ENCODE data around the gene PLAAT2. TPM values are rescaled to one million over a fixed set of nuclear protein-coding genes. Genes with fewer than 3 reads are reported as not detected.
A peak's percentile ranks its signal among the peaks of the same experiment; 100 is the strongest.

PLAAT2 gene
- total RNA-seq, result 1 to 10 TPM in 1 of 2 donors, under 1 TPM in 1; 0.43 to 1.2 TPM
- 0.66 TPM for polyA plus RNA-seq (ENCODE audit: insufficient read depth, low read depth, low replicate concordance)
- long read RNA-seq, donor 1, result 0 reads
- long read RNA-seq, donor 2, result 0 reads

- no peaks in the 10 kb centered on the region for H3K36me3 ChIP-seq (ENCODE audit: low read depth, missing control alignments)
- no peaks in the 10 kb centered on the region for H3K9me3 ChIP-seq
- 93 to 94% methylated on average over 13 of the region's 13 CpGs for WGBS, 2 donors
- no peak within 1 kb of the TSS for H3K27ac ChIP-seq
- H3K4me3 ChIP-seq, result no peak within 1 kb of the TSS
- no peaks in the 10 kb centered on the region for H3K4me1 ChIP-seq
- TF ChIP-seq POLR2A (IDR thresholded peaks at IDR 0.05), result no peak
- TF ChIP-seq, protein P1, sequence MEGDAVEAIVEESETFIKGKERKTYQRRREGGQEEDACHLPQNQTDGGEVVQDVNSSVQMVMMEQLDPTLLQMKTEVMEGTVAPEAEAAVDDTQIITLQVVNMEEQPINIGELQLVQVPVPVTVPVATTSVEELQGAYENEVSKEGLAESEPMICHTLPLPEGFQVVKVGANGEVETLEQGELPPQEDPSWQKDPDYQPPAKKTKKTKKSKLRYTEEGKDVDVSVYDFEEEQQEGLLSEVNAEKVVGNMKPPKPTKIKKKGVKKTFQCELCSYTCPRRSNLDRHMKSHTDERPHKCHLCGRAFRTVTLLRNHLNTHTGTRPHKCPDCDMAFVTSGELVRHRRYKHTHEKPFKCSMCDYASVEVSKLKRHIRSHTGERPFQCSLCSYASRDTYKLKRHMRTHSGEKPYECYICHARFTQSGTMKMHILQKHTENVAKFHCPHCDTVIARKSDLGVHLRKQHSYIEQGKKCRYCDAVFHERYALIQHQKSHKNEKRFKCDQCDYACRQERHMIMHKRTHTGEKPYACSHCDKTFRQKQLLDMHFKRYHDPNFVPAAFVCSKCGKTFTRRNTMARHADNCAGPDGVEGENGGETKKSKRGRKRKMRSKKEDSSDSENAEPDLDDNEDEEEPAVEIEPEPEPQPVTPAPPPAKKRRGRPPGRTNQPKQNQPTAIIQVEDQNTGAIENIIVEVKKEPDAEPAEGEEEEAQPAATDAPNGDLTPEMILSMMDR (IDR thresholded peaks at IDR 0.05), result no peak
- no peaks in the 10 kb centered on the region for H3K27me3 ChIP-seq
- intact Hi-C loops (cut with DNase I; ENCODE audit: low total_unique reads), result no loop called here
- no peak for DNase-seq
These were observed at the start of gene PLAAT2 for GRCh38 chr11:63563201-63564055. TSS of gene PLAAT2 (minus strand) at chr11:63563379. CDS start at chr11:63563324, 55 bp downstream.

DNA sequence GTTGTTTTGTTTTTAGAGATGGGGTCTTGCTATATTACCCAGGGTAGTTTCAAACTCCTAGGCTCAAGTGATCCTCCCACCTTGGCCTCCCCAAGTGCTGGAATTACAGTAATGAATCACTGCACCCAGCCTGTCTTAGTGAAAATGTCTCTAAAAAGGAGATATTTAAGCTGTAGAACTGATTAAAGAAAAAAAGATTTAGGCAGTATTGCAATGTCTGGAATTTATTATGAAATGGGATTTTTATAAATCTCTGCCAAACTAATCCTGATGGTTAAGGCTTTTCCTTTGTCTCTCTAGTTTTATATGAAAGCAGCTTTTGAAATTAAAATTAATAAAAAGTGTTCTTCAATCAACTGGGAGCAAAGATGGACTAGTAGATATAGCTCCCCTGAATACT lies 49.0 kb upstream of the PLAAT2 start:
- intact Hi-C loops (cut with DNase I; ENCODE audit: low total_unique reads), result no loop called here
- no peak for TF ChIP-seq POLR2A (IDR thresholded peaks at IDR 0.05)
- TF ChIP-seq, protein P1 (IDR thresholded peaks at IDR 0.05), result no peak
- H3K27ac ChIP-seq, result peak overlapping the region; percentile 37 to 86
- H3K4me3 ChIP-seq, result no peak overlapping the region
- peak; percentile 11 for DNase-seq
- no peaks in the 10 kb centered on the region for H3K9me3 ChIP-seq
- H3K36me3 ChIP-seq (ENCODE audit: low read depth, missing control alignments), result no peaks in the 10 kb centered on the region
- no peaks in the 10 kb centered on the region for H3K27me3 ChIP-seq
- H3K4me1 ChIP-seq, result peaks cover 30% of the 10 kb centered on the region

DNA sequence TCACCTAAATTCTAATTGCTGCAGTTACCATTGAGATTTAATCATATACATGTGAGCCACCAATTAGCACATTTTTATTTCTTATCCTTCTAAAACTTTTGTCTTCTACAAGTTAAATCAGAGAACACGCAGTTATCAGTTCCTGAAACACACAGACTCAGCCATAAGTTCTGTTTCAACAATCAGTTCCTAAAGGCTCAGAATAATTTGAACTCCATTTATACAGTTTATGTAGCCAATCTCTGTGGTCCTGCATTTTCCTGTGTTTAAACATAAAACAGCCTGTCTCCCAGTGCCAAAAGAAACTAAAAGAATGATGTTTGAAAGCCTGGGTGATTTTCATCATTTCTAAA lies 48.2 kb upstream of the PLAAT2 start:
- Histone ChIP-seq H3K4me3 (no peak overlapping the region), H3K27me3 (no peaks in the 10 kb centered on the region), H3K27ac (peak overlapping the region; percentile 71 to 86), H3K9me3 (no peaks in the 10 kb centered on the region), H3K36me3 (ENCODE audit: low read depth, missing control alignments) (no peaks in the 10 kb centered on the region), H3K4me1 (peaks cover 30% of the 10 kb centered on the region)
- TF ChIP-seq, protein P1 (IDR thresholded peaks at IDR 0.05), result no peak
- no peak for TF ChIP-seq POLR2A (IDR thresholded peaks at IDR 0.05)
- WGBS, 2 donors, result 42 to 48% methylated on average over 1 of the region's 1 CpG
- intact Hi-C loops (cut with DNase I; ENCODE audit: low total_unique reads), result no loop called here
- DNase-seq, result no peak

GRCh38 chr11:63610604-63611394 lies 47.6 kb upstream of the PLAAT2 start:
- Histone ChIP-seq H3K36me3 (ENCODE audit: low read depth, missing control alignments) (no peaks in the 10 kb centered on the region), H3K9me3 (no peaks in the 10 kb centered on the region), H3K4me3 (no peak overlapping the region), H3K4me1 (peaks cover 30% of the 10 kb centered on the region), H3K27ac (peak overlapping the region; percentile 71 to 86), H3K27me3 (no peaks in the 10 kb centered on the region)
- intact Hi-C loops (cut with DNase I; ENCODE audit: low total_unique reads), result no loop called here
- TF ChIP-seq, protein P1 (IDR thresholded peaks at IDR 0.05), result peak in 1 of 3 experiments; percentile 7
- no peak for TF ChIP-seq POLR2A (IDR thresholded peaks at IDR 0.05)
- WGBS, 2 donors, result 31 to 38% methylated on average over 14 of the region's 14 CpGs
- peak; percentile 39 for DNase-seq
